Fibroblast of skin of abdomen (primary cell): ENCODE data around the gene NBAS.
A peak's percentile ranks its signal among the peaks of the same experiment; 100 is the strongest.
"Not testable (repeated sequence)": the region's sequence is repeated elsewhere in the genome, so short reads cannot be mapped to it uniquely, and the experiment has no call there.

Experiments
- DNase-seq: peaks from one replicate; pipeline ENCODE4 v3.0.0-alpha.2; 2013

Gene NBAS

GRCh38 chr2:15355386-15355785 lies 205.7 kb downstream of the NBAS start:
- no peak for DNase-seq

- DNase-seq, result no peak
Observed at GRCh38 chr2:15354596-15355366, 206.4 kb downstream of the NBAS start.

GRCh38 chr2:15352363-15352762 lies 208.8 kb downstream of the NBAS start:
- no peak for DNase-seq

- DNase-seq, result no peak
Observed at GRCh38 chr2:15348636-15349035, 212.5 kb downstream of the NBAS start.

GRCh38 chr2:15348045-15348444 lies 213.1 kb downstream of the NBAS start:
- DNase-seq, result no peak

- peak; percentile 2 for DNase-seq
Observed at GRCh38 chr2:15346624-15347023, 214.5 kb downstream of the NBAS start.

- no peak for DNase-seq
Observed at GRCh38 chr2:15337996-15338666, 223.0 kb downstream of the NBAS start.

- peak; percentile 53 for DNase-seq
Observed at GRCh38 chr2:15334644-15335326, 226.3 kb downstream of the NBAS start.

- DNase-seq, result no peak
Observed at GRCh38 chr2:15331787-15332186, 229.3 kb downstream of the NBAS start.

- DNase-seq, result no peak
Observed at GRCh38 chr2:15325296-15325695, 235.8 kb downstream of the NBAS start.

GRCh38 chr2:15323227-15323626 lies 237.9 kb downstream of the NBAS start:
- no peak for DNase-seq

GRCh38 chr2:15321481-15321880 lies 239.7 kb downstream of the NBAS start:
- not testable (repeated sequence) for DNase-seq

- no peak for DNase-seq
Observed at GRCh38 chr2:15316370-15316814, 244.7 kb downstream of the NBAS start.

GRCh38 chr2:15315411-15315810 lies 245.7 kb downstream of the NBAS start:
- no peak for DNase-seq

GRCh38 chr2:15313657-15314056 lies 247.5 kb downstream of the NBAS start:
- peak; percentile 50 for DNase-seq

GRCh38 chr2:15311926-15312325 lies 249.2 kb downstream of the NBAS start:
- DNase-seq, result no peak

GRCh38 chr2:15311201-15311907 lies 249.8 kb downstream of the NBAS start:
- peak; percentile 22 for DNase-seq

GRCh38 chr2:15307526-15307925 lies 253.6 kb downstream of the NBAS start:
- no peak for DNase-seq

GRCh38 chr2:15306706-15307105 lies 254.4 kb downstream of the NBAS start:
- DNase-seq, result no peak

- no peak for DNase-seq
Observed at GRCh38 chr2:15303874-15304273, 257.3 kb downstream of the NBAS start.

GRCh38 chr2:15302154-15302553 lies 259.0 kb downstream of the NBAS start:
- DNase-seq, result peak; percentile 57

GRCh38 chr2:15300624-15301573 lies 260.2 kb downstream of the NBAS start:
- DNase-seq, result peak; percentile 43
